Cortex of kidney (tissue), 1 donor: Measurements from ENCODE around the gene MAN1A1.
"Not testable (repeated sequence)": the region's sequence is repeated elsewhere in the genome, so short reads cannot be mapped to it uniquely, and the experiment has no call there.

ENCODE experiments used
- DNase-seq: peaks from one replicate; lab custom pipeline; 2025; lab: John Stamatoyannopoulos, UW

MAN1A1 gene

DNA sequence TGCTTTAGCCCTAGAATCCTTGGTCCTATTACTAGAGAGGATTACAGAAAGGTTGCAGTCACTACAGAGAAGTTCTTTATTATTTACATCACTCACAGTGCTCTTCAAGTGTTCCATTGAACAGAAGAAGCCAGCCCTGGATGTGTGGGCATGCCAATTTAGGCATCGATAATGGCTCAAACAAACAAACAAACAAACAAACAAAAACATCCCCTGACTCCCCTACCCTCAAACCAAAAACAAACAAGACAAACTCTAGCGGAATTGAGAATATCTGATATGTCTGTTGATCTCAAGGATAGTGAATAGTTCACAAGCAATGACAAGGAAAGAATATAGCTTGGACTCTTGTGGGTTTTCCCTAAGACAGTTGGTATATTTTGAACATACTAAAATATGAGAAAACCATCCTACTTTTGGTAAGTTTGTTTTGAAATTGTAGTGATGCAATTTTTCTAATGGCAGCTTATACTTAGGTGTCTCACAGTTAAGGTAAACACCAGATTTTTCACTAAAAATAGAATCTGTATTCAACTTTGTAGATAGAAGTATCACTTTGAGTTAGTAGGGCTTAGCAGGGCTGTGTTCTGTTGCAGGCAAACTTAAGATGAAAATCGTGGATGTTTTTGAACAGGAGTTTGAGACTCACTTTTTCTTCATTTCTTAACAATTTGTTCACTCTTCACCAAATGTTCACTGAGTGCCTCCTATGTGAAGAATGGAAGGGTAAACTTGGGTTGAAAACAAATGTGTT is 178.3 kb downstream of the MAN1A1 start:
- no peak for DNase-seq

DNA sequence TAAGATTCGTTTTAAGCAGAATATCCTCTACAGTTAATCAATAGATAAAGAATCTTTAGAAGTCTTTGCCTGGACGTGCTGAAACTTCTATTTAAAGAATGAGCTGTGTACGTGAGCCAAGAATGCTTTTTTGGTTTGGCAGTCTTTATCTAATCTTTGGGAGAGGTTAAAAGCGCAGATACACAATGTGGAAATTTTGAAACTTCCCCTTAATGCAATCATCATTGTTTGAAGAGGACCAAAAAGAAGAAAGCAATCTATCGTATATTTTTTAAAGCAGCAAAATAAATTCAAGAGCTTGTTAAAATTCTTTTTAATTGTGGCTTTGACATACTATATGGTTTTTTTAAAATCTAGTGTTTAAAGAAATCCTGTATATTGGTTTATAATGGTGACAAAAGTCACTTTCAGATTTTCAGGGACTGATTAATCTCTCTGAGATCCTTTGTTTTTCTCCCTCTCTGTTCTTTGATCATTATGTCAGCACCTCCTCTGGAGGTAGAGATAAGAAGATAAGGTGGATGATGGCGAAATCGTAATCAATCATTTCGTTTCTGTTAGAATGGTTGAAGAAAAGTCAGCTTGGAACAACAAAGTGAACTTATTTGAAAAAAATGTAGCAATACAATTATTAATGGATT is 179.0 kb downstream of the MAN1A1 start:
- DNase-seq, result no peak

DNA sequence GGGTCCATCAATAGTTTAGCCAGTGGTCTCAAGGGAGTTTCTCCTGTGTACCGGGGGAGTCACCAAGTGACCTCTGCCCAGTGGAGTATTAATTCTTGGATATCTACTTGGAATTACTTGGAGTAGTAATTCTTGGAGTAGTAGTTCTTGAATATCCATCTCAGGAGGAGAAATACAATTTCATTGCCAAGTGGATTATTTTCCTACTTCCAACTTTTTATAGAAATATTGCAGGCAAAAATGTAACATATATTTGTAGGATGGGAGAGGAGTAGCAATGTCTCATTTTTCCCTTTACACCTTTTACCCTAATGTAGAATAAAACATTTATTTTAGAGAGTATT is 179.5 kb downstream of the MAN1A1 start:
- DNase-seq, result no peak

DNA sequence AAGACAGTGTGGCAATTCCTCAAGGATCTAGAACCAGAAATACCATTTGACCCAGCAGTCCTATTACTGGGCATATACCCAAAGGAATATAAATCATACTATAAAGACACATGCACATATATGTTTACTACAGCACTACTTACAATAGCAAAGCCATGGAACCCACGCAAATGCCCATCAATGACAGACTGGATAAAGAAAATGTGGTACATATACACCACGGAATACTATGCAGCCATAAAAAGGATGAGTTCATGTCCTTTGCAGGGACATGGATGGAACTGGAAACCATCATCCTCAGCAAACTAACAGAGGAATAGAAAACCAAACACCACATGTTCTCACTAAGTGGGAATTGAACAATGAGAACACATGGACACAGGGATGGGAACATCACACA is 180.2 kb downstream of the MAN1A1 start:
- DNase-seq, result not testable (repeated sequence)

DNA sequence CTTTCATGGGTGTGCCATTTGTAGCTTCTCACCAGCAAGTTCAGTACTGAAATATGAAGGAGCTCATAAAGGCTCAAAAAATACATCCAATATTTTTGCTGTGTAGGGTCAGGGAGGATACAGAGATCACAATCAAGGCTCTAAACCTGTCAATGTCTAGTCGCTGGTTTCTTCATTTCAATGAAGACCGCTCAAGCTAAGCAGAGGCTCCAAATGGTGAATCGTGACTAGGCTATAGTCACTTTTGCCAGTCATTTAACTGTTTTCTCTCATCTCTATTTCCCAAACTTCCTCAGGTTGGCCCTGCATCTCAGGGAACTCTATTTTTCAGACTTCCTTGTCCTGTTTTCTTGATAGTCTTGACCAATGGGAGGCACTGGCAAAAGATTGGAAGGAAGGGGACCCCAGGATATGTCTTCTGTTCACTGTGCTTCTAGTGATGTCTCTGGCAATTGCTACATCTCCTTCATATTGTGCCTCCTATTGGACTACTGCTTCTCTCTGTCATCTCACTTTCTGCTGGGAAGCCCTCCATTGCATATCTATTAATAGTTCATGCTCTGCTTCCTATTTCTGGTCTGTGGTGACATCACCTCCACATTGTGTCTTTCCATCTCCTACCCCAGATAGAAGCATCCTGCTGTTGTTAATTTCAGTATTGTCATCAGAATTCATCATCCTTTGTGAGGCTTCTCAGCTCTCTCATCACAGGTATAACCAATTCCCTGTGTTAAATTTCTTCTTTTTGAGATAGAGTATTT is 183.4 kb downstream of the MAN1A1 start:
- no peak for DNase-seq

DNA sequence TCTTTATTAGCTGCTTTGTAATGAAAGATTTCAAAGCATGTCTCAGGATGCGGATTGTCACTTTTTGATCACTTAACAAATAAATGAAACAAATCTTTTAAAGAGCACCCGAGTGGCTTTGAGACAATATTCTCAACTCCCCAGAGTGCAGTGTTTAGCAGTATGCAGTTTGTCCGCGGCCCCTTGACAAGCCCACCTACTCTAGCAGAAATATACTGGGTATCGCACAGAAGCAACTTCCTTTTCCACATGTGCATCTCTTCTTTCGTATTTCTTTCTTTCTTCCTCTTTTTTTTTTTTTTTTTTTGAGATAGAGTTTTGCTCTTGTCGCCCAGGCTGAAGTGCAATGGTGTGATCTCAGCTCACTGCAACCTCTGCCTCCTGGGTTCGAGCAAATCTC is 186.6 kb downstream of the MAN1A1 start:
- no peak for DNase-seq

DNA sequence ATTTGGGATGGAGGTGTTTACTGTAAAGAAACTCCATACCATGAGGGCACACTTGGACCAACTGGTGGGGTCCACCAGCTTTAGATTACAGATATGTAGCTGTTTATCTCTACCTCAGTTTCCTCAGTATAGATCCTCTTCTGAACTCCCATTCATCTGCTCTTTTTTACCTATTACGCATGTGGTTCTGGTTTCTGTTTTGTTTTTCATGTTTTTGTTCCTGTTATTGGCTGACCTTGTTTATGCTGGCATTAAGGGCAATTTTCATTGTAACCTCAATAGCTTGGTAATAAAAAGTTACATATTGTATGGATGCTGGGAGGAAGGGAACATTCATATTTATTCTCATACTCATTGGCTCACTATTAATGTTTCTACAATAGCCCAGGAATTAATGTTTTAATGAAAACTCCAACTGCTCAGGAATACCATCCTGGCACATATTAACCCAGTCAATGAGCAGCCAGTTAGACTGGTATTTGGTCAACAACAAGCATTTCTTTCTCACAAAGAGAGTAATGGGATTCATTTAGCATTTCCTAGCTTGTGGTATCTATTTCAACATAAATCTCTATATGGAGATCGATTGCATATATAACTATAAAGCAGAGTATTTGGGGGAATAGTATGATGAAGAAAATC is 187.3 kb downstream of the MAN1A1 start:
- DNase-seq, result no peak

DNA sequence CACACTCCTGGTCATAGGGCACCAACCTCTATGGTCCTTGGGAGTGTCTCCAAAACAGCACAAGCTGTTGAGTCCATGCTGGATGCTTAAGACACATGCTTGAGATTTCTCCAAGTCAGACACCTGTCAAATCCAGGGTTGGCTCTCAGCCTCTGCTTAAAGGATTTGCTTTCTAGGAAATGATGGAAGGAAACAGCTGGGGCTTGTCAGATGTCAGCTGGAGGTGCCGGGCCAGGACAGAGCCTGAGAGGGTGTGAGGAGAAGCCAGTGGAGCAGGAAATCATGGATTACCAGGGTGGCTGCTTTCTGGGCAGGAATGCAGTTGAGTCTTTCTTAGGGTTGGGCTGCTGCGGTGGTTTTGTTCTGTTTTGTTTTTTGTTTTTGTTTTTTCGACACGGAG is 188.1 kb downstream of the MAN1A1 start:
- DNase-seq, result no peak

DNA sequence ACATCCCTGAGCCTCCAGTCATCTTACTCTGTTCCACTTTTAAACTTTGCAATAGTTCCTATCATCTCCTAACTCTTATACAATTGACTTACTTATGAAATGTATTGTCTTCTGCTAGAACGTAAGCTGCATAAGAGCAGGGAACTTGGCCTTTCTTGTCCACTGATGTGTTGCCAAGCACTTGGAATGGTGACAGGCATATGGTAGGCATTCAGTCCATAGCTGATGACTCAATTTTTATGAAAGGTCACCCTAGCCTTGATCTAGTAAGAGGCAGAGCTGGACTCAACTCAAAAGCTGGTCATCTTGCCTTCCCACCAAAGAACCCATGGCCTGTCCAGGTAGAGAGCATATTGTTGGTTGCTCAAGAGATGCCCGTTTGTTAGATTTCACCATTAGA is 188.7 kb downstream of the MAN1A1 start:
- DNase-seq, result no peak

DNA sequence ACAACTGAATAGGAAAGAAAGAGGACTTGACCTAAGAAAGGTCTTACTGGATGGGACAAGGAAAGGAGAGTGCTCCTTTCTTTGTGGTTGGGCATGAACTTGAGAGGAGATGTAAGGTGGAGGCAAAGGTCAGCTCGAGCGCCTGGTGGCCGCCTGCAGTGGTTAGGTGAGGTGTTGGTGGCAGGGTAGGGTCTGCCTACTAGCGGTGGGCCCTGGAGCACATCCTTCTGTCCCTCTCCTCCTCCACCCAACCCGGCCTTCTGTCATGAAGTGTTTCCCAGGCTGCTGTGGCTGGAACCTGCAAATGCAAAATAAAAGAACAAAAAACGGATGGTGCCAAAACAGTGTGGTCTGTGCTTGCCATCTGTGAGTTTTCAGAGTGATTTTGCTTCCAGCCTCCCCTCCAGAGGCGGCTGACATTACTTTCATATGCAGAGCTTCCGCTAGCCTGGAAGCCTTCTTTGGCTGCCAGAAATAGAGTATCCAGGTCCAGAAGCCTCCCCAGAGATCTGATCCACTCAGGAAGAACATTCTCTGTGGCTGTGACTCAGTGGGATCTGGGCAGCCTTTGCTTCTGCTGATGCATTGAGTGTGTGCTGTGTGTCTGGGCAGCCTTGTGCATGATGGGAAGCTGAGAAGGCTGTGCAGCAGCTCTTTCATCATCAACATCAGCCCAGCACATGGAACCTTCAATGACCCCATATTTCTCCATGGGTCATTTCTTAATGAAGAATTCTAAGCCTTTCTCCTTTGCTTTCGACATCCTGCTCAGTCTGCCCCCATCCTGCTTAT is 191.3 kb downstream of the MAN1A1 start:
- DNase-seq, result no peak

DNA sequence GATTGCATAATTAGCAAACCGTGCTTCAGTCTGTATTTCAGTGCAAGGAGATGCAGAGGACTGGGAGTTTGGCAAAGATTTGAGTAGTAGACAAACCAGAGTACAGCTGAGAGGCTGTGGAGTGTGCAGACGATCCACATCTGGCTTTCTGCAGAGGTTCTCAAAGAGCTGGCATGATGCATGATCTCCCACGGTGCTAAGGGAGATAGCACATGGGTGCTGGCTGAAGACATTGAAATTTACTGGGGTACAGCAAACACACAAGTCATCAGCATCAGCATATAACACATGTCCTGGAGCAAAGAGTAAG is 192.1 kb downstream of the MAN1A1 start:
- no peak for DNase-seq

DNA sequence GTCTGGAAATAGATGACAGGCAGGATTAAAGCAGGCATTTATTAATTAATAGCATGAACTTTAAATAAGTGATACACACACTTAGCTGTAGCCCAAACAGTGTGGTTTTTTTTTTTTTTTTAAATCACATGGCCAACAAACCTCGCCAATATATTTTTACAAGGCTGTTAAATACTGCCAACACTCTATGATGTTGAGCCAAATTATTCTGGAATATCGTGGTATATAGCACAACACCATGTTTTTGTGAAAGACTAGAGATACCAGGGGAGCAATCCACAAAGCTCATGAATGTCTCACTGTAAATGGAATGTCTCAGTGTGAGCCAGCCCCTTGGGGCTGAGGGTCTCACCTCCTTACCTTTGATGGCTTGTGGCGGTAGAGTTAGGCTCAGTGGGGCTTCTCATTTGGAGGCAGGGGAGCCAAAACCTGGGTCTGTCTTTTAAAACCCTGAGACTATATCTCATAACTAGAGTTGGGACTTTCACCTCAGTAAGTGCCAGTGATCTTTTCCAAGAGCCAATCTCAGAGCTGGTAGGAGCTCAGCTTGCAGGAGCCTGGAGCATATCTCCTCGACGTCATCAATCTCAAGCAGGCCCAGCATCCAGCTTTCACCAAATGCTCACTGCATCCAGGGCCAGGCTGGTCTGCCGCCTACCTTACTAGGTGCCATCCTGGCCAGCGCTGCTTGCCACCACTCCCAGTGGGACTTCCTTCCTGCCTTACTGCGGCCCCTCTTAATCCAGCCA is 192.6 kb downstream of the MAN1A1 start:
- no peak for DNase-seq

DNA sequence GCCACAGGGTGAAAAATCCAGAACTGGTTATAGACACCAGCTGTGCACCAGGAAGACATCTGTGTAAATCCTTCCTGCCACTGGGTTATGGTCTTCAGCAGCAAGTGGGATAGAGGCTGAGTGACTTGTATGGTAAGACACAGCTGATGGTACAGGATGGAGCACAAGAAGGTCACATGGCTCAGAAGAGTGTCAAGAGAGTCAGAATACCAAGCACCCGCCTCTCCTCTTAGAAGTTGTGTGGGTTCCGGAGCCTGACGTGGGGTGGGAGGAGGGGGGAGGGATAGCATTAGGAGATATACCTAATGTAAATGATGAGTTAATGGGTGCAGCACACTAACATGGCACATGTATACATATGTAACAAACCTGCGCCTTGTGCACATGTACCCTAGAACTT is 193.5 kb downstream of the MAN1A1 start:
- not testable (repeated sequence) for DNase-seq

DNA sequence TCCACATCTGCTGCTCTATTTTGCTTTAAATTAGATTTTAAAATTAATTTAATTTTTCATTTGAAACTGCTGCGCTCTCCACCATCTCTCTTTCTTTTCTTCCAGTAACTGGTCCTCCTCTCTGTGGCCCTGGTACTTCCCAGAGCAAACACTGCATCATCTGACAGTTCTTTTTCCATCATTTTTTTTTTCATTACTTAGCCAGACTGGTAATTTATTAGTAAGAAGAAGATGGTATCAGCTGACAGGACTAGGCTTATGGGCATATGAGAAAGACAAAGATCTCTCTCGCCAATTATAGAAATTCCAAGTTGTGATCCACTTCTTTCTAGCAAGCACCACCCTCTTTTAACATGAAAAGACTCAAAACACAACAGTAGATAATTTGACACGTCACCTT is 197.4 kb downstream of the MAN1A1 start:
- no peak for DNase-seq

DNA sequence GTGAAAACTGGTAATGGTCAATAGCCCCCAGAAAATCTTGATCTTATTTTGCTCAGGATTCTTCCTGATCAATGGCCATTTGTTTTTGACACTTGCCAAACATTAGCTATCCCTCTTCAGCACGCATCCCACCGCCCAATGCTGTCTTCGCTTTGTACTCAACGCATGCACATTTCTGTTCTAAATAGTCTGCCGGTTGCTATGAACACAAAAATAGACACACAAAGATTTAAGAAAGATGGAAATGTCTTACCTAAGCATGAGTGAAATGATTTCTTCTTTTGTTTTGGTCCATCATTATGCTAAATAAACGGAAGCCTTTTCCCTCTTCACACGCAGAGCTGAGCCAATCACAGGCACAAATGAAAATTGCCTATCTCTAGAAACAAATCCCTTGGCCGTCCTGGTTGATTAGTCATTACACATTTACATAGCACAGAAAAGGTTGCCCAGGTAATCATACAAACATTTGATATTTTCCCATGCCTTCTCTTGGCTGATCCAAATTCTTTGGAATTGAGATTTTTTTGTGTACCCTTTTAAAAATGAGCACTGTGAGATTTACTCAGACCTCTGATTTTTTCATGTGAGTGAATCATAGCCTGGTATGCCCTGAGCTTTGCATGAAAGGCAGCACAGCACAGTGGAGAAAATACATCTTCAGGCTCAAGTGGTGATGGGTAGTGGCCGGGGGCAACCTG is 200.6 kb downstream of the MAN1A1 start:
- DNase-seq, result no peak

DNA sequence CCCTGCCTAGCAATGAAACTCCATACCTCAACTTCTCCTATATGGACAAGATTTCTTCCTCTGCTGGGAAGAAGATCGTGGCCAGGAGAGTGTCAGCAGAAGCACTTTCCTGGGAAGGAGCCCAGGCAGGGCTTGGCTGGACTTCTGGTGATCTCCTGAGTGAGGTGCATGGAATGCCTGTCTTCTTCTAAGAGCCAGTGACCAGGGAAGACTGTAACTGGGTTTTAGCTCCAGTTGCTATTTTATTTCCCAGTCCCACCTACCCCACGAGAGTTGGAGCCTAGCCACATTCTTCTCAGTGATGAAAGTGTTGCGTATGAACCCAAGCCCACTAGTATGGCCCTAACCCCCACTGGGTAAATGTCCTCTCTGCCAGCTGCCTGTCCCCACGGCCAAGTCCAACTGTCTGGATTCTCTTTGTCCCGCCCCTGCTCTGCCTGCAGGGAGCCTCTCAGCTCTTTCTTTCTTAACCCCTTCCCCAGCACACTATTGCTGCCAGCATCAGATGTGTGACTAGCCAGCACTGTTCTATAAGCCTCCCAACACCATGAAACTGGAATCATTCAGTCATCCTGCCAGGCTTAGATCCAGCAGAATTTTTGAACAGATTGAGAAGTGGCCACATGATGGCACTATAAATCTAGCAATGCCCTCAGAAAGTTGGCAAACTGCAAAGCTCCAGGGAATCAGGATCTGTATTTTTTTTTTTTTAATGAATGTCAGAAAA is 201.3 kb downstream of the MAN1A1 start:
- no peak for DNase-seq

DNA sequence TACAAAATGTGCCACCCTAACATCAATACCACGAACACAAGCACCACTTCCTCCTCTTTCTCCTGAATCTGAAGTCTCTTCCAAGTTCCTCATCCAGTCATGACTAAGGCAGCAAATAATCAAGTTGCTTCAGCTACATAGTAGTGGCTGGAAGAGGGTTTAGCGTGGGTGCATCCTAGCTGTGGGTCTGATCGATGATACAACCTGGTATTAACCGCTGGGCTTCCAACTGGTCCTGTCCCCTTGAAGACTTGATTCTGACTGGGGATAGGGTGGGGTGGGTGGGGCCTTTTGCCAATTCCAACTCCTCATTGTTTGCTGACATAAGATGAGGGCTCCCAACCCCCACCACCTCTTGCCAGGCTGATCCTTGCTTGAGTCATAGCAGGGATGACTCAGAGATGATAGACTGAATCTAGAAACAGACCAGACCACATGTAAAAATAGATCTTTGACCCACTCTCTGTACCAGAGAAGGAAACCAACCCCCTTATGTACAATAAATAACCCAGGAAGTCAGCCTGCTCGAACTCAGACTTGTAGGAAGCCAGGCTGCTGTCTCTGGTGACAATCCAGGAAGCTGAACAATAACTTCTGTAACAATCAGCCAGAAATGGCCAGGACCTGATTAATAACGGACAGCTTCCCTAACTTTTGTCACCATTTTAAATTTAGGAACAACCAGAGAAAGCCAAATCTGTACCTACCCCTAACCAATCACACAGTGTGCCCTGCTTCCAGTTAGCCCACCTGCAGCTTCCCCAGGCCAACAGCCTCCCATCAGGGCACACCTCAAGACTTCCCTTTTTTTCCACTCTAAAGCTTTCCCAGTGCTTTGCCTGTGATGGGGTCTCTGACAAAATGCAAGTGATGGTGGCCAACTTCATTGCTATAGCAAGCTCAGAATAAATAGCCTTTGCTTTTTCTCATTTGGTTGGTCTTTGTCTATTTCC is 202.2 kb downstream of the MAN1A1 start:
- no peak for DNase-seq

DNA sequence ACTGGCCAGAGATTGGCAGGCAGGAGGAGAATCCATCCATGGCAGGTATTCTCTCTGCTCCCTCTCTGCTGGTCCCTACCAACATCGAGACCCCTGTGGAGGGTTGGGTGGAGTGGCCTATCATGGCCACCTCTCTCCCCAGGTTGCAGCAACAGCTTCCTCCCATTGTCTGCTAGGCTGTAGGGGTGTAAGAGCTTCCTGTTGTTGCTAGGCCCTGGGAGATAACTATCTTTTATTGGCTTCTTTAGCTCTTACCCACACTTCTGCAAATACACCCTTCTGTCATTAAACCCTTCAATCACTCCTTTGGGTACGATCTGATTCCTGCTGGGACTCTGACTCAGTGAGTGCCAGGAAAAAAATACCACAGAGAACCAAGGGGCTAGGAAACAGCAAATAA is 204.4 kb downstream of the MAN1A1 start:
- no peak for DNase-seq

DNA sequence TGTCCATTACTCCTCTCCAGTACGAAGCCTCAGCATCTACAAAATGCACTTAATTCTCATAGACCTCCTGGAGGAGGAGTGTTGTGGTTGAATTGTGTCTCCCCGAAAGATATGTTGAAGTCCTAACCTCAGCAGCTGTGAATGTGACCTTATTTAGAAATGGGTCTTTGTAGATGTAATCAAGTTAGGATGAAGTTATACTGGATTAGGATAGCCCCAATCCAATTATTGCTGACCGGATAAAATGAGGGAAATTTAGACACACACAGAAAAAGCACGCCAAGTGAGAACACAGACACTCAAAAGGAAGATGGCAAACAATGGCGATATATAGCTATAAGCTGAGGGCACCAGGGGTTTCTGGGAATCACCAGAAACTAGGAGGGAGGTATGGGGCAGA is 206.9 kb downstream of the MAN1A1 start:
- DNase-seq, result no peak
